Right atrium auricular region (tissue), 2 donors: Measurements from ENCODE around the gene CHKA. TPM values are rescaled to one million over a fixed set of nuclear protein-coding genes. Genes with fewer than 3 reads are reported as not detected.

Experiments used
- DNase-seq: peaks from one replicate; pipeline ENCODE4 v3.0.0-alpha.2; 2019; ENCODE audit warnings: low spot score
- H3K27ac ChIP-seq, 2 donors: fragments of 200-600 bp; sonication (generic); 1 replicate in 1 of 2; 2 replicates in 1 of 2; pipeline ENCODE4 v1.5.1; 2016 to 2019
- H3K27me3 ChIP-seq, 2 donors: fragments of 200-600 bp; sonication (generic); one replicate each; pipeline versions ENCODE4 v1.5.1 to v1.6.0; 2017 to 2019
- H3K36me3 ChIP-seq: fragments of 200-600 bp; sonication (generic); one replicate; pipeline ENCODE4 v1.5.1; 2016
- H3K4me1 ChIP-seq, 2 donors: fragments of 200-600 bp; sonication (generic); one replicate each; pipeline versions ENCODE4 v1.5.1 to v1.6.0; 2017 to 2019
- H3K4me3 ChIP-seq, 2 donors: fragments of 200-600 bp; sonication (generic); 1 replicate in 1 of 2; 2 replicates in 1 of 2; pipeline ENCODE4 v1.5.1; 2017 to 2019; ENCODE audit warnings: mild to moderate bottlenecking in 1 of 2, moderate library complexity in 1 of 2
- H3K9me3 ChIP-seq, 2 donors: fragments of 200-600 bp; sonication (generic); one replicate each; pipeline ENCODE4 v1.5.1; 2019
- total RNA-seq, 2 donors: library from RNA; depleted of rRNA; stranded (reverse); fragments of >200 nt; gene quantifications; one replicate each; pipeline ENCODE4 v1.1.0, GENCODE V29; 2016
- TF ChIP-seq, protein P1 (sequence below), 2 donors: fragments of 200-600 bp; sonication (generic); IDR thresholded peaks; one replicate each; pipeline ENCODE4 v1.5.1; 2019; ENCODE audit warnings: antibody characterized with exemption in 2 of 2

The CHKA gene
- total RNA-seq, 2 donors from 2014 or later, result 6.1 to 10.3 TPM

DNA sequence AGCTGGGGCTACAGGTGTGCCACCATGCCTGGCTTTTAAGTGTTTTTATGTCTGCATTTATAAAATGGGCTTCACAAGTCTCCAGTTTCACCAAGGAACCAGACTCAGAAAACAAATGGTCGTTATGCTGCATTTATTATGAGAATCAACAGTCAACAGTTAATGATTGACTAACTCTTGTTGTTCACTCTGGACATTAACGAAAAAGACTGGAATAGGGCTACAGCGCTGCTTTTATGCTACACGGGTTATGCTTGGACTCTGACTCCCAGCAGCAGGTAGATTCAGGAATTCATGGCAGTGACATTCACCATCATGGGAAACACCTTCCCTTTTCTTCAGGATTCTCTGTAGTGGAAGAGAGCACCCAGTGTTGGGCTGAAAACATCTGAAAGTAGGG, 44.4 kb upstream of the CHKA start:
- DNase-seq, result no peak
- H3K36me3 ChIP-seq, result peaks cover 64% of the 10 kb centered on the region
- H3K27ac ChIP-seq, result no peak overlapping the region
- TF ChIP-seq, protein P1, sequence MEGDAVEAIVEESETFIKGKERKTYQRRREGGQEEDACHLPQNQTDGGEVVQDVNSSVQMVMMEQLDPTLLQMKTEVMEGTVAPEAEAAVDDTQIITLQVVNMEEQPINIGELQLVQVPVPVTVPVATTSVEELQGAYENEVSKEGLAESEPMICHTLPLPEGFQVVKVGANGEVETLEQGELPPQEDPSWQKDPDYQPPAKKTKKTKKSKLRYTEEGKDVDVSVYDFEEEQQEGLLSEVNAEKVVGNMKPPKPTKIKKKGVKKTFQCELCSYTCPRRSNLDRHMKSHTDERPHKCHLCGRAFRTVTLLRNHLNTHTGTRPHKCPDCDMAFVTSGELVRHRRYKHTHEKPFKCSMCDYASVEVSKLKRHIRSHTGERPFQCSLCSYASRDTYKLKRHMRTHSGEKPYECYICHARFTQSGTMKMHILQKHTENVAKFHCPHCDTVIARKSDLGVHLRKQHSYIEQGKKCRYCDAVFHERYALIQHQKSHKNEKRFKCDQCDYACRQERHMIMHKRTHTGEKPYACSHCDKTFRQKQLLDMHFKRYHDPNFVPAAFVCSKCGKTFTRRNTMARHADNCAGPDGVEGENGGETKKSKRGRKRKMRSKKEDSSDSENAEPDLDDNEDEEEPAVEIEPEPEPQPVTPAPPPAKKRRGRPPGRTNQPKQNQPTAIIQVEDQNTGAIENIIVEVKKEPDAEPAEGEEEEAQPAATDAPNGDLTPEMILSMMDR (IDR thresholded peaks at IDR 0.05), result no peak
- H3K27me3 ChIP-seq, result no peaks in the 10 kb centered on the region
- H3K4me1 ChIP-seq, result no peaks in the 10 kb centered on the region
- no peak overlapping the region for H3K4me3 ChIP-seq
- no peaks in the 10 kb centered on the region for H3K9me3 ChIP-seq

GRCh38 chr11:68164437-68164836, 43.2 kb upstream of the CHKA start:
- H3K27ac ChIP-seq, result no peak overlapping the region
- H3K27me3 ChIP-seq, result no peaks in the 10 kb centered on the region
- peaks cover 54% of the 10 kb centered on the region for H3K36me3 ChIP-seq
- no peak for DNase-seq
- TF ChIP-seq, protein P1 (IDR thresholded peaks at IDR 0.05), result no peak
- no peaks in the 10 kb centered on the region for H3K9me3 ChIP-seq
- H3K4me3 ChIP-seq, result no peak overlapping the region
- no peaks in the 10 kb centered on the region for H3K4me1 ChIP-seq

DNA sequence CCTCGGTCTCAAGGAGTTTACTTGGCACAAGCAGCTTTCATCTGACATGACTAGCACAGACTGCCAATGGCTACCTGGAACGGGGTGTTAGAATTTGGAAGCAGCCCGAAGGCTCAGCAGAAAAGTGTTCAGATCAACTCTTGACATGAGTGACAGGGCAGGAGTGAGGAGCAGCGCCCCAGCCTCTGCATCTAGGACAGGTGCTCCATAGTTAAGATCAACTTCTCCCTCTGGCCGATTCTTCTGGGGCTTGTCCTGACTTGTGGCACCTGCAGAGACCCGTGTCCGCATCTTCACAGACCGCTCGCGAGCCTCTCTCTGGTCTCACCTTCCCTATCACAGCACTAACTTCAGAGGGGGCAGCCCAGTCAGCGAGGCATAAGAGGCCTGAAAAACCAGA, 42.5 kb upstream of the CHKA start:
- DNase-seq, result no peak
- Histone ChIP-seq H3K9me3 (no peaks in the 10 kb centered on the region), H3K27ac (no peak overlapping the region), H3K36me3 (peaks cover 48% of the 10 kb centered on the region), H3K27me3 (no peaks in the 10 kb centered on the region), H3K4me3 (no peak overlapping the region), H3K4me1 (no peaks in the 10 kb centered on the region)
- TF ChIP-seq, protein P1 (IDR thresholded peaks at IDR 0.05), result no peak

- Histone ChIP-seq H3K36me3 (peaks cover 30% of the 10 kb centered on the region), H3K4me1 (no peaks in the 10 kb centered on the region), H3K27me3 (no peaks in the 10 kb centered on the region), H3K4me3 (no peak overlapping the region), H3K9me3 (no peaks in the 10 kb centered on the region), H3K27ac (no peak overlapping the region)
- TF ChIP-seq, protein P1 (IDR thresholded peaks at IDR 0.05), result no peak
- no peak for DNase-seq
Observed at GRCh38 chr11:68160100-68160695, 39.0 kb upstream of the CHKA start.

GRCh38 chr11:68159665-68160064, 38.5 kb upstream of the CHKA start:
- TF ChIP-seq, protein P1 (IDR thresholded peaks at IDR 0.05), result no peak
- no peak for DNase-seq
- H3K9me3 ChIP-seq, result no peaks in the 10 kb centered on the region
- H3K4me1 ChIP-seq, result no peaks in the 10 kb centered on the region
- H3K27ac ChIP-seq, result no peak overlapping the region
- H3K4me3 ChIP-seq, result no peak overlapping the region
- H3K36me3 ChIP-seq, result peaks cover 27% of the 10 kb centered on the region
- H3K27me3 ChIP-seq, result no peaks in the 10 kb centered on the region

DNA sequence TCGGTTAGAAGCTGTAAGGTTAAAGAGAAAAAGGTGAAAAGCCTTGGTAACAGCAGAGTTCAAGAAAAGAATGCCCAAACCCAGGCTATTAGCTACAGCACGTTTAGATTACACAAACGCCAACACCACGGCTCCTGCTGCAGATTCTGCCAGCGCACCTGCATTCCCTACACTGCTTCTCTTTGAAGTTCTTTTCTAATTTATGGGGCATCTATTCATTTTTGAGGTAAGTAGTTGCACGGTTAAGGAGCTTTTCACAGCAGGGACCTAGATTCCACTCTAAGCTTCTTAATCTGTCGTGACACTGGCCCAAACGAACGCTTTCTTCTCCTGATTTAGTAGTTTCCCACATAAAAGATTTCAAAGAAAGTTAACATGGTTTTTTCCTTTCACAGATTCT, 38.0 kb upstream of the CHKA start:
- Histone ChIP-seq H3K4me3 (no peak overlapping the region), H3K4me1 (no peaks in the 10 kb centered on the region), H3K27ac (no peak overlapping the region), H3K36me3 (peaks cover 22% of the 10 kb centered on the region), H3K27me3 (no peaks in the 10 kb centered on the region), H3K9me3 (no peaks in the 10 kb centered on the region)
- no peak for DNase-seq
- TF ChIP-seq, protein P1 (IDR thresholded peaks at IDR 0.05), result no peak
